ENCODE data around the gene CIP2A. TPM values are rescaled to one million over a fixed set of nuclear protein-coding genes. Genes with fewer than 3 reads are reported as not detected.

Gene CIP2A
- total and polyA plus RNA-seq, 2 of the 8 experiments (the other 6 are each of a cell fraction or from before 2014, with no cell fraction given): 11.9 to 38.0 TPM

GRCh38 chr3:108546692-108547091 lies 42.5 kb downstream of the CIP2A start:
- H3K4me3 ChIP-seq (ENCODE audit: extremely low read depth in 1 of 4, insufficient read depth in 2 of 4, low read depth in 3 of 4, low read length in 4 of 4): no peak overlapping the region

More at GRCh38 chr3:108546692-108547091, 42.5 kb downstream of the CIP2A start:
- peaks cover 0 to 47% (median 11%) of the 10 kb centered on the region in 4 experiments for H3K36me3 ChIP-seq (ENCODE audit: control insufficient read depth in 2 of 4, insufficient read depth in 4 of 4, low read length in 3 of 4)
- H2BK12ac ChIP-seq (ENCODE audit: low read depth, low read length): no peak overlapping the region
- H3K27ac ChIP-seq (ENCODE audit: low read depth, low read length): no peak overlapping the region
- no peak overlapping the region for H2BK20ac ChIP-seq (ENCODE audit: low read length)
- no peak overlapping the region for H2BK15ac ChIP-seq (ENCODE audit: low read length)
- TF ChIP-seq EGR1 (IDR thresholded peaks at IDR 0.05; ENCODE audit: borderline replicate concordance, low read depth, low read length) (no peak), RAD21 (IDR thresholded peaks at IDR 0.05 in 1 of 2, conservative IDR thresholded peaks at IDR 0.05 in 1 of 2; ENCODE audit: low read depth in 2 of 2, low read length in 2 of 2) (no peak), BACH1 (IDR thresholded peaks at IDR 0.05; ENCODE audit: low read length) (no peak), KDM5A (IDR thresholded peaks at IDR 0.05; ENCODE audit: low read length) (no peak)
- H3K9ac ChIP-seq (replicated peaks in 1 of 4; ENCODE audit: extremely low read depth in 1 of 4, low read depth in 3 of 4, low read length in 3 of 4): no peak overlapping the region
- no peaks in the 10 kb centered on the region for H3K79me2 ChIP-seq (ENCODE audit: control insufficient read depth in 1 of 2, insufficient read depth in 2 of 2, low read length in 2 of 2)
- H4K91ac ChIP-seq (replicated peaks; ENCODE audit: insufficient read length, low read length): no peak overlapping the region
- no peaks in the 10 kb centered on the region for H3K79me1 ChIP-seq (ENCODE audit: low read depth, low read length)
- no peak overlapping the region for H3K18ac ChIP-seq (ENCODE audit: extremely low read depth, low read length)
- H2BK5ac ChIP-seq (ENCODE audit: low read depth, low read length): no peak overlapping the region
- no peak overlapping the region for H3K4ac ChIP-seq (replicated peaks; ENCODE audit: insufficient read length, low read depth, low read length)
- H3K23me2 ChIP-seq (ENCODE audit: low read depth, low read length): no peaks in the 10 kb centered on the region
- no peaks in the 10 kb centered on the region for H3K4me1 ChIP-seq (replicated peaks in 1 of 4; ENCODE audit: control insufficient read depth in 3 of 4, insufficient read depth in 4 of 4, low read length in 3 of 4)
- H4K5ac ChIP-seq (ENCODE audit: insufficient read length, low read depth, low read length): no peak overlapping the region
- H3K56ac ChIP-seq (replicated peaks; ENCODE audit: insufficient read length, low read depth, low read length): no peak overlapping the region
- H2AK5ac ChIP-seq (ENCODE audit: low read depth, low read length): no peak overlapping the region
- FAIRE-seq: no peak
- no peak overlapping the region for H3K23ac ChIP-seq (ENCODE audit: insufficient read length)
- no peak overlapping the region for H2AFZ ChIP-seq (ENCODE audit: low read length)
- 93% methylated on average over 3 of the region's 3 CpGs; no CpG with 5 or more reads in 1 of the 2 experiments for WGBS, 2 experiments (ENCODE audit: extremely low coverage in 1 of 2, insufficient coverage in 1 of 2, insufficient read length in 1 of 2, insufficient replicate concordance in 2 of 2, low coverage in 1 of 2, low lambda C conversion rate in 2 of 2, missing lambda C conversion rate in 1 of 2)
- DNase-seq (ENCODE audit: low read depth in 1 of 2, low spot score in 2 of 2): no peak
- H3K4me2 ChIP-seq (ENCODE audit: insufficient read depth in 1 of 2, low read depth in 2 of 2, low read length in 2 of 2): no peak overlapping the region
- H3K9me3 ChIP-seq (ENCODE audit: insufficient read depth in 2 of 2, low read depth in 1 of 2, low read length in 1 of 2): 0 out of 4 replicates have a peak, but pooled peaks cover 0 to 7% of the 10 kb centered on the region in 2 experiments
- H2BK120ac ChIP-seq (replicated peaks; ENCODE audit: low read depth, low read length): no peak overlapping the region
- no peaks in the 10 kb centered on the region for H3K27me3 ChIP-seq (replicated peaks in 1 of 4; ENCODE audit: control insufficient read depth in 3 of 4, extremely low read depth in 1 of 4, insufficient read depth in 3 of 4, low read length in 3 of 4)
- H4K20me1 ChIP-seq (replicated peaks in 1 of 2; ENCODE audit: control insufficient read depth in 1 of 2, insufficient read depth in 2 of 2, low read length in 2 of 2): no peaks in the 10 kb centered on the region
- ChIA-PET POLR2A (ENCODE audit: partially characterized antibody) (interaction anchor here (1.5 kb wide), 1 partner anchor 10 kb away, joined by 8 read pairs; no protein-coding TSS in a partner anchor), CTCF (ENCODE audit: partially characterized antibody) (interaction anchor here (0.6 kb wide), 1 partner anchor 609 kb away, joined by 3 read pairs; no protein-coding TSS in a partner anchor)
- H4K8ac ChIP-seq (ENCODE audit: extremely low read depth, insufficient read depth, low read length): no peak overlapping the region
- H3K14ac ChIP-seq (ENCODE audit: insufficient read length): no peak overlapping the region
